ENCODE results near the gene ANKRD24. TPM values are rescaled to one million over a fixed set of nuclear protein-coding genes. Genes with fewer than 3 reads are reported as not detected.

The ANKRD24 gene
- total RNA-seq, 1 experiment from 2014 or later: 0.39 TPM

GRCh38 chr19:4206818-4207484 is 24.5 kb downstream of the ANKRD24 start:
- TF ChIP-seq CTCF (IDR thresholded peaks at IDR 0.05; ENCODE audit: insufficient read depth in 1 of 2, low read depth in 1 of 2, low read length in 1 of 2, severe bottlenecking in 1 of 2, unreplicated experiment in 1 of 2): peak in 1 of 2 experiments; percentile 30
- H3K36me3 ChIP-seq (ENCODE audit: control insufficient read depth, insufficient read depth, low read length): no peaks in the 10 kb centered on the region
- Mint-ChIP-seq H3K27me3 (ENCODE audit: insufficient read depth, unreplicated experiment) (no peaks in the 10 kb centered on the region), H3K4me3 (ENCODE audit: unreplicated experiment) (no peak overlapping the region), H3K4me1 (ENCODE audit: low read depth, unreplicated experiment) (no peaks in the 10 kb centered on the region), H3K9me3 (ENCODE audit: unreplicated experiment) (no peaks in the 10 kb centered on the region), H3K27ac (ENCODE audit: unreplicated experiment) (no peak overlapping the region), H3K36me3 (ENCODE audit: insufficient read depth, unreplicated experiment) (no peaks in the 10 kb centered on the region)
- POLR2A ChIA-PET: no interaction called here
- no peaks in the 10 kb centered on the region for H3K4me1 ChIP-seq
- CTCF ChIA-PET: interaction anchor here (0.6 to 1.0 kb wide), 2 partner anchors 8 to 15 kb away, joined by 3 to 4 read pairs; no protein-coding TSS in a partner anchor
- H3K27me3 ChIP-seq (replicated peaks; ENCODE audit: control insufficient read depth, insufficient read depth, low read length): no peaks in the 10 kb centered on the region
- no peaks in the 10 kb centered on the region for H3K9me3 ChIP-seq
- no peak for DNase-seq
- H3K4me3 ChIP-seq (ENCODE audit: low read depth, low read length): no peak overlapping the region
- BruUV-seq (replicated peaks): no TSS peak
- intact Hi-C loops (cut with micrococcal nuclease; ENCODE audit: unreplicated experiment): no loop called here

GRCh38 chr19:4208385-4209094 is 26.1 kb downstream of the ANKRD24 start:
- H3K36me3 Mint-ChIP-seq (ENCODE audit: insufficient read depth, unreplicated experiment): no peaks in the 10 kb centered on the region
- CTCF ChIA-PET: interaction anchor here (0.5 to 1.0 kb wide), 9 partner anchors 24 to 464 kb away, joined by 3 to 7 read pairs (median 4); no protein-coding TSS in a partner anchor
- intact Hi-C loops (cut with micrococcal nuclease; ENCODE audit: unreplicated experiment): no loop called here
- no peaks in the 10 kb centered on the region for H3K27me3 Mint-ChIP-seq (ENCODE audit: insufficient read depth, unreplicated experiment)
- Histone ChIP-seq H3K4me3 (ENCODE audit: low read depth, low read length) (no peak overlapping the region), H3K36me3 (ENCODE audit: control insufficient read depth, insufficient read depth, low read length) (no peaks in the 10 kb centered on the region), H3K9me3 (no peaks in the 10 kb centered on the region), H3K4me1 (no peaks in the 10 kb centered on the region), H3K27me3 (replicated peaks; ENCODE audit: control insufficient read depth, insufficient read depth, low read length) (no peaks in the 10 kb centered on the region)
- POLR2A ChIA-PET: interaction anchor here (0.6 to 0.7 kb wide), 2 partner anchors 122 to 506 kb away, joined by 8 to 15 read pairs; no protein-coding TSS in a partner anchor
- peak in 1 of 2 experiments; percentile 62 for DNase-seq
- no peak overlapping the region for H3K4me3 Mint-ChIP-seq (ENCODE audit: unreplicated experiment)
- H3K9me3 Mint-ChIP-seq (ENCODE audit: unreplicated experiment): no peaks in the 10 kb centered on the region
- peaks cover 6% of the 10 kb centered on the region for H3K4me1 Mint-ChIP-seq (ENCODE audit: low read depth, unreplicated experiment)
- peak; percentile 26 to 56 for TF ChIP-seq CTCF (IDR thresholded peaks at IDR 0.05; ENCODE audit: insufficient read depth in 1 of 2, low read depth in 1 of 2, low read length in 1 of 2, severe bottlenecking in 1 of 2, unreplicated experiment in 1 of 2)
- BruUV-seq (replicated peaks): no TSS peak
- H3K27ac Mint-ChIP-seq (ENCODE audit: unreplicated experiment): peak overlapping the region; percentile 32

- H3K4me1 ChIP-seq: no peaks in the 10 kb centered on the region
- ChIA-PET CTCF (no interaction called here), POLR2A (no interaction called here)
- H3K36me3 ChIP-seq (ENCODE audit: control insufficient read depth, insufficient read depth, low read length): no peaks in the 10 kb centered on the region
- Mint-ChIP-seq H3K4me1 (ENCODE audit: low read depth, unreplicated experiment) (peaks cover 6% of the 10 kb centered on the region), H3K4me3 (ENCODE audit: unreplicated experiment) (no peak overlapping the region), H3K27me3 (ENCODE audit: insufficient read depth, unreplicated experiment) (no peaks in the 10 kb centered on the region), H3K36me3 (ENCODE audit: insufficient read depth, unreplicated experiment) (no peaks in the 10 kb centered on the region), H3K9me3 (ENCODE audit: unreplicated experiment) (no peaks in the 10 kb centered on the region), H3K27ac (ENCODE audit: unreplicated experiment) (no peak overlapping the region)
- intact Hi-C loops (cut with micrococcal nuclease; ENCODE audit: unreplicated experiment): no loop called here
- no peaks in the 10 kb centered on the region; the same call in 1 of the 2 replicates for H3K27me3 ChIP-seq (replicated peaks; ENCODE audit: control insufficient read depth, insufficient read depth, low read length)
- no TSS peak for BruUV-seq (replicated peaks)
- no peak for TF ChIP-seq CTCF (IDR thresholded peaks at IDR 0.05; ENCODE audit: insufficient read depth in 1 of 2, low read depth in 1 of 2, low read length in 1 of 2, severe bottlenecking in 1 of 2, unreplicated experiment in 1 of 2)
- no peaks in the 10 kb centered on the region for H3K9me3 ChIP-seq
- no peak for DNase-seq
- no peak overlapping the region for H3K4me3 ChIP-seq (ENCODE audit: low read depth, low read length)
These were observed 27.8 kb downstream of the ANKRD24 start for GRCh38 chr19:4210166-4210731.

All from Caco-2 (cell line).